Kidney epithelial cell (primary cell): ENCODE results near the gene LENG8. TPM values are rescaled to one million over a fixed set of nuclear protein-coding genes. Genes with fewer than 3 reads are reported as not detected.

Source experiments
- DNase-seq: peaks from one replicate; pipeline ENCODE4 v3.0.0-alpha.2; 2010; ENCODE audit warnings: low read depth
- H3K27me3 ChIP-seq: 2 replicates; pipeline ENCODE4 v1.6.0; 2011; ENCODE audit warnings: low read length; ENCODE audit not compliant: control insufficient read depth, insufficient read depth
- H3K36me3 ChIP-seq: 2 replicates; pipeline ENCODE4 v1.5.1; 2011; ENCODE audit warnings: low read length; ENCODE audit not compliant: control insufficient read depth, insufficient read depth
- H3K4me3 ChIP-seq: 2 replicates; pipeline ENCODE4 v1.5.1; 2011; ENCODE audit warnings: low read depth, mild to moderate bottlenecking, control low read depth, low read length
- CTCF ChIP-seq: IDR thresholded peaks from 2 replicates; pipeline ENCODE4 v1.5.1; 2011; ENCODE audit warnings: mild to moderate bottlenecking, moderate library complexity, low read length, control low read depth, inconsistent platforms; ENCODE audit not compliant: insufficient read depth, poor library complexity, severe bottlenecking
- total RNA-seq: library from RNA; depleted of rRNA; stranded (reverse); fragments of >200 nt; gene quantifications from 2 replicates; pipeline ENCODE4 v1.2.3, GENCODE V29; 2015

Gene LENG8
- total RNA-seq, result 61.3 and 62.8 TPM in 2 replicates

DNA sequence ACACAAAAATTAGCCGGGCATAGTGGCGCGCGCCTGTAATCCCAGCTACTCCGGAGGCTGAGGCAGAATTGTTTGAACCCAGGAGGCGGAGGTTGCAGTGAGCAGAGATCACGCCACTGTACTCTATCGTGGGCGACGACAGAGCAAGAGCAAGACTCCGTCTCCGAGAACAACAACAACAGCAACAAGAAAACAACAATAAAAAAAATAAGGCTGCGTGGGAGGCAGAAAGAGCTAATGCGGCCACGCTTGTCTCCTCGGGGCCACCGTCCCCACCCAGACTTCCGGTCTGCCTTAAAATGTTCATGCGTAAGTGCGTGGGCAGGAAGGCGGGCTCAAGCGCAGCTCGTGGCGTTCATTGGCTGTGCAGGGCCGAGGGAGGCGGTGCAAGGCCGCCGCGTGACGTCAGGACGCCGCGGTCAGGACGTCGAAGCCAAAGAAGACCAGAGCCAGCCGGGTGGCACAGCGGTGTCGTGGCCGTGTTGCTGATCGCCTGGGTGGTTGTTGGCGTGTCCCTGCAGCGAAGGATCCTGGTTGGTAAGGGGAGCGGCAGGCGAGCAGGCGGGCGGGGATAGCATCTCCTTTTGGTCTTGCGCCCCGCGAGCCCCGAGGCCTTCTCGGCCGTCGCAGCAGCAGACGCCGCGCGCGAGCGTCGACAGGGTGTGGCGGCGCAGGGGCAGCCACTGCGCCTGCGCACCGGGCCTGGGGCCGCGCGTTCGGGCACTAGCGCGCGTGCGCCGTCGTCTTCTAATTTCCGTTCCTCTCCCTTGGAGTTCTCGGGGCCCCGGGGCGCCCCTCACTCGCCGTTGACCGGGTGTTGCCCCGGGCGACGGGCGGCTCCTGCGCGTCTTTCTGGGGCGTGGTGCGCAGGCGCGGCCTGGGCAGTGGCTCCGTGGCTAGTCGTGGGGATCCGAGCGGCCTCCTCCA is at the start of gene LENG8:
Gene LENG8 (plus strand): TSS at position 426 of the 927 bp plus-strand sequence. CDS start 2,146 bp downstream, outside the sequence.
- no peaks in the 10 kb centered on the region for H3K27me3 ChIP-seq
- H3K4me3 ChIP-seq, result peak within 1 kb of the TSS; percentile 90
- H3K36me3 ChIP-seq, result peaks cover 8% of the 10 kb centered on the region
- DNase-seq, result peak; percentile 77
- TF ChIP-seq CTCF, result no peak

GRCh38 chr19:54400913-54401312 is 48.1 kb upstream of the LENG8 start:
- DNase-seq, result no peak
- Histone ChIP-seq H3K4me3 (no peak overlapping the region), H3K36me3 (no peaks in the 10 kb centered on the region), H3K27me3 (no peaks in the 10 kb centered on the region)
- TF ChIP-seq CTCF, result no peak

DNA sequence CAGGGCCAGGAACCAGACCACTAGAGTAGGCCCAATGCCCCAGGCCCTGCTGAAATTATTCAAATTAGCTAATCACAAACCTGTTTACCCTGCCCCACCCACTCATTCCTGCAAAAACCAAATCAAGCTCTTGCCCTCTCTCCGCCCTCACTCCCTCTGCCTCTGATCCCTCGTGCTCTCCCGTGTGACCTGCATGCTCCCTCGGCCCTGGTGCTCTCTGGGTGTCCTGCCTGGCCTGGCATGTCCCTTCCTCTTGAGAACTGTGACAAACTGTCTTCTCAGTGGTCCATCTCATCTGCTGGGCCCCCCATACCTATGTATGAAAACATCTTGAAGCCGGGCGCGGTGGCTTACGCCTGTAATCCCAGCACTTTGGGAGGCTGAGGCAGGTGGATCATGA is 45.9 kb upstream of the LENG8 start:
- no peak for DNase-seq
- H3K36me3 ChIP-seq, result no peaks in the 10 kb centered on the region
- TF ChIP-seq CTCF, result no peak
- H3K4me3 ChIP-seq, result no peak overlapping the region
- H3K27me3 ChIP-seq, result no peaks in the 10 kb centered on the region

GRCh38 chr19:54405628-54406027 is 43.4 kb upstream of the LENG8 start:
- no peak for DNase-seq
- Histone ChIP-seq H3K27me3 (no peaks in the 10 kb centered on the region), H3K4me3 (no peak overlapping the region), H3K36me3 (no peaks in the 10 kb centered on the region)
- no peak for TF ChIP-seq CTCF

GRCh38 chr19:54407780-54408179 is 41.2 kb upstream of the LENG8 start:
- no peak for DNase-seq
- TF ChIP-seq CTCF, result no peak
- no peaks in the 10 kb centered on the region for H3K36me3 ChIP-seq
- H3K4me3 ChIP-seq, result no peak overlapping the region
- no peaks in the 10 kb centered on the region for H3K27me3 ChIP-seq

- no peak overlapping the region for H3K4me3 ChIP-seq
- no peak for DNase-seq
- no peaks in the 10 kb centered on the region for H3K36me3 ChIP-seq
- no peaks in the 10 kb centered on the region for H3K27me3 ChIP-seq
- TF ChIP-seq CTCF, result no peak
Measured at GRCh38 chr19:54408456-54409026, 40.5 kb upstream of the LENG8 start.
